ENCODE data around the gene STK17B. TPM values are rescaled to one million over a fixed set of nuclear protein-coding genes. Genes with fewer than 3 reads are reported as not detected.

Gene STK17B
- total RNA-seq, 1 donor from 2014 or later = 7.9 TPM

GRCh38 chr2:196165016-196165415 lies 6.4 kb downstream of the STK17B start:
- DNase-seq (ENCODE audit: low spot score) = no peak
- no peaks in the 10 kb centered on the region for H3K27me3 Mint-ChIP-seq (ENCODE audit: unreplicated experiment)
- H3K9me3 Mint-ChIP-seq (ENCODE audit: unreplicated experiment) = no peaks in the 10 kb centered on the region
- no peak for TF ChIP-seq CTCF (IDR thresholded peaks at IDR 0.05; ENCODE audit: unreplicated experiment)
- peaks cover 18% of the 10 kb centered on the region for H3K4me1 Mint-ChIP-seq (ENCODE audit: unreplicated experiment)
- H3K27ac Mint-ChIP-seq (ENCODE audit: unreplicated experiment) = no peak overlapping the region
- H3K4me3 Mint-ChIP-seq (ENCODE audit: unreplicated experiment) = no peak overlapping the region
- no peaks in the 10 kb centered on the region for H3K36me3 Mint-ChIP-seq (ENCODE audit: low read depth, unreplicated experiment)

- H3K4me3 Mint-ChIP-seq (ENCODE audit: unreplicated experiment) = no peak overlapping the region
- TF ChIP-seq CTCF (IDR thresholded peaks at IDR 0.05; ENCODE audit: unreplicated experiment) = peak; percentile 12
- H3K4me1 Mint-ChIP-seq (ENCODE audit: unreplicated experiment) = peaks cover 13% of the 10 kb centered on the region
These were observed 8.1 kb downstream of the STK17B start for GRCh38 chr2:196163285-196163684.

GRCh38 chr2:196162586-196163175 lies 8.7 kb downstream of the STK17B start:
- Mint-ChIP-seq H3K27me3 (ENCODE audit: unreplicated experiment) (no peaks in the 10 kb centered on the region), H3K27ac (ENCODE audit: unreplicated experiment) (peak overlapping the region; percentile 63), H3K36me3 (ENCODE audit: low read depth, unreplicated experiment) (no peaks in the 10 kb centered on the region), H3K4me1 (ENCODE audit: unreplicated experiment) (peaks cover 9% of the 10 kb centered on the region), H3K9me3 (ENCODE audit: unreplicated experiment) (no peaks in the 10 kb centered on the region), H3K4me3 (ENCODE audit: unreplicated experiment) (no peak overlapping the region)
- TF ChIP-seq CTCF (IDR thresholded peaks at IDR 0.05; ENCODE audit: unreplicated experiment) = no peak
- no peak for DNase-seq (ENCODE audit: low spot score)

More at GRCh38 chr2:196163285-196163684, 8.1 kb downstream of the STK17B start:
- no peaks in the 10 kb centered on the region for H3K36me3 Mint-ChIP-seq (ENCODE audit: low read depth, unreplicated experiment)
- H3K27ac Mint-ChIP-seq (ENCODE audit: unreplicated experiment) = no peak overlapping the region
- DNase-seq (ENCODE audit: low spot score) = no peak
- H3K9me3 Mint-ChIP-seq (ENCODE audit: unreplicated experiment) = no peaks in the 10 kb centered on the region
- no peaks in the 10 kb centered on the region for H3K27me3 Mint-ChIP-seq (ENCODE audit: unreplicated experiment)

- TF ChIP-seq CTCF (IDR thresholded peaks at IDR 0.05; ENCODE audit: unreplicated experiment) = no peak
- Mint-ChIP-seq H3K27ac (ENCODE audit: unreplicated experiment) (peak overlapping the region; percentile 36), H3K36me3 (ENCODE audit: low read depth, unreplicated experiment) (no peaks in the 10 kb centered on the region), H3K9me3 (ENCODE audit: unreplicated experiment) (no peaks in the 10 kb centered on the region), H3K27me3 (ENCODE audit: unreplicated experiment) (no peaks in the 10 kb centered on the region), H3K4me1 (ENCODE audit: unreplicated experiment) (no peaks in the 10 kb centered on the region), H3K4me3 (ENCODE audit: unreplicated experiment) (no peak overlapping the region)
- DNase-seq (ENCODE audit: low spot score) = no peak
These were observed 10.4 kb downstream of the STK17B start for GRCh38 chr2:196160946-196161345.

GRCh38 chr2:196160101-196160500 lies 11.3 kb downstream of the STK17B start:
- no peak overlapping the region for H3K4me3 Mint-ChIP-seq (ENCODE audit: unreplicated experiment)
- DNase-seq (ENCODE audit: low spot score) = no peak
- no peaks in the 10 kb centered on the region for H3K4me1 Mint-ChIP-seq (ENCODE audit: unreplicated experiment)
- no peaks in the 10 kb centered on the region for H3K36me3 Mint-ChIP-seq (ENCODE audit: low read depth, unreplicated experiment)
- no peaks in the 10 kb centered on the region for H3K27me3 Mint-ChIP-seq (ENCODE audit: unreplicated experiment)
- H3K9me3 Mint-ChIP-seq (ENCODE audit: unreplicated experiment) = no peaks in the 10 kb centered on the region
- no peak overlapping the region for H3K27ac Mint-ChIP-seq (ENCODE audit: unreplicated experiment)
- no peak for TF ChIP-seq CTCF (IDR thresholded peaks at IDR 0.05; ENCODE audit: unreplicated experiment)

Measured in endothelial cell (in vitro differentiated cells).